ENCODE results near the gene RGS6. TPM values are rescaled to one million over a fixed set of nuclear protein-coding genes. Genes with fewer than 3 reads are reported as not detected.

Gene RGS6
- total RNA-seq, 2 donors from 2014 or later, result 1.4 to 4.7 TPM

GRCh38 chr14:72311116-72311515 is 378.9 kb downstream of the RGS6 start:
- ATAC-seq (ENCODE audit: insufficient number of reproducible peaks, low FRiP score, low read depth), result no peak
- Histone ChIP-seq H3K27me3 (replicated peaks; ENCODE audit: insufficient read depth) (no peaks in the 10 kb centered on the region), H3K4me3 (no peak overlapping the region), H3K4me1 (ENCODE audit: control insufficient read depth in 1 of 2, low read depth in 2 of 2) (peaks cover 7 to 21% of the 10 kb centered on the region in 2 donors), H3K27ac (no peak overlapping the region), H3K36me3 (no peaks in the 10 kb centered on the region), H3K9me3 (peaks cover 4% of the 10 kb centered on the region)
- TF ChIP-seq, protein P1, sequence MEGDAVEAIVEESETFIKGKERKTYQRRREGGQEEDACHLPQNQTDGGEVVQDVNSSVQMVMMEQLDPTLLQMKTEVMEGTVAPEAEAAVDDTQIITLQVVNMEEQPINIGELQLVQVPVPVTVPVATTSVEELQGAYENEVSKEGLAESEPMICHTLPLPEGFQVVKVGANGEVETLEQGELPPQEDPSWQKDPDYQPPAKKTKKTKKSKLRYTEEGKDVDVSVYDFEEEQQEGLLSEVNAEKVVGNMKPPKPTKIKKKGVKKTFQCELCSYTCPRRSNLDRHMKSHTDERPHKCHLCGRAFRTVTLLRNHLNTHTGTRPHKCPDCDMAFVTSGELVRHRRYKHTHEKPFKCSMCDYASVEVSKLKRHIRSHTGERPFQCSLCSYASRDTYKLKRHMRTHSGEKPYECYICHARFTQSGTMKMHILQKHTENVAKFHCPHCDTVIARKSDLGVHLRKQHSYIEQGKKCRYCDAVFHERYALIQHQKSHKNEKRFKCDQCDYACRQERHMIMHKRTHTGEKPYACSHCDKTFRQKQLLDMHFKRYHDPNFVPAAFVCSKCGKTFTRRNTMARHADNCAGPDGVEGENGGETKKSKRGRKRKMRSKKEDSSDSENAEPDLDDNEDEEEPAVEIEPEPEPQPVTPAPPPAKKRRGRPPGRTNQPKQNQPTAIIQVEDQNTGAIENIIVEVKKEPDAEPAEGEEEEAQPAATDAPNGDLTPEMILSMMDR (IDR thresholded peaks at IDR 0.05), result no peak
- DNase-seq (ENCODE audit: low spot score), result no peak

DNA sequence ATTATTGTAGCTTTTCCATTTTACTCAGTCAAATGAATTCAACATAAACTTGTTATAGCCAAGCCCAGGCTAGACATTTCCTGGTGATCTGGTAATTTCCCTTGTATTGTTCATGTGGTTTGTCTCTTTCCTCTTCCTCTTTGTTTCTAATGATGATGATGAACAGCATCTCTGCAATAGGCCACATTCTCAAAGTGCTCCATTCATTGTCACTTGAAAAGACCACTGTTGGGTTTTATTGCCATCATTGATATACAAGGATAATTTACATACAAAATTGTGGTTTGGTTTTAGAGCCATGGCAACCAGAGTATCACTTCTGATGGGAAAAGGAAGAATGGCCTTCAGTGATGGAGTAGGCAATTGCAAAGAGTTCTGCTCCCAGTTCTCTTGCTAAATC is 379.3 kb downstream of the RGS6 start:
- Histone ChIP-seq H3K36me3 (no peaks in the 10 kb centered on the region), H3K4me3 (no peak overlapping the region), H3K27ac (no peak overlapping the region), H3K4me1 (ENCODE audit: control insufficient read depth in 1 of 2, low read depth in 2 of 2) (peaks cover 7 to 21% of the 10 kb centered on the region in 2 donors), H3K27me3 (replicated peaks; ENCODE audit: insufficient read depth) (no peaks in the 10 kb centered on the region), H3K9me3 (no peaks in the 10 kb centered on the region)
- TF ChIP-seq, protein P1 (IDR thresholded peaks at IDR 0.05), result no peak
- ATAC-seq (ENCODE audit: insufficient number of reproducible peaks, low FRiP score, low read depth) (no peak), DNase-seq (ENCODE audit: low spot score) (no peak)

GRCh38 chr14:72314808-72315435 is 382.7 kb downstream of the RGS6 start:
- ATAC-seq (ENCODE audit: insufficient number of reproducible peaks, low FRiP score, low read depth) (no peak), DNase-seq (ENCODE audit: low spot score) (no peak)
- Histone ChIP-seq H3K4me3 (no peak overlapping the region), H3K27ac (no peak overlapping the region), H3K27me3 (replicated peaks; ENCODE audit: insufficient read depth) (no peaks in the 10 kb centered on the region), H3K9me3 (no peaks in the 10 kb centered on the region), H3K4me1 (ENCODE audit: control insufficient read depth in 1 of 2, low read depth in 2 of 2) (peaks cover 7 to 21% of the 10 kb centered on the region in 2 donors), H3K36me3 (no peaks in the 10 kb centered on the region)
- TF ChIP-seq, protein P1 (IDR thresholded peaks at IDR 0.05), result no peak

DNA sequence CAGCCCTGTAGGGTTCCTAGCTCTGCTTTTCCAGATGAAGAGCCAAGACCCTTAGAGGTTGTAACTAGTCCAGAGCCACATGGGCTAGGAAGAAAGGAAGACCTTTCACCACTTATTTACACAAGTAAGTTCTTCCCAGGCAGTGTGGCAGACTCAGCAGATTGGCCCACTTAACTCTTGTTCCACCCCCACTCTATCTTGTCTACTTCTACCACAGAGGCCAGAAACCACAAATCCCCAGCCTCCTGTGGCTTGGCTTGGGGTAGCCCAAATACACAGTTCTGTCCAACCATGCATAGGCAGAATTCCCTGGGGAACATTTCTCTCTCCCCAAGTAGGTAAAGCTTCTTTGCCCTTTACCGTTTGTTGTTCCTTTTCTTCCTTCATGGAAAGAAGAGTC is 383.5 kb downstream of the RGS6 start:
- no peak for DNase-seq (ENCODE audit: low spot score)
- no peak overlapping the region for H3K4me3 ChIP-seq
- H3K9me3 ChIP-seq, result no peaks in the 10 kb centered on the region
- no peaks in the 10 kb centered on the region for H3K27me3 ChIP-seq (replicated peaks; ENCODE audit: insufficient read depth)
- H3K4me1 ChIP-seq (ENCODE audit: control insufficient read depth in 1 of 2, low read depth in 2 of 2), result peaks cover 7 to 18% of the 10 kb centered on the region in 2 donors
- H3K36me3 ChIP-seq, result no peaks in the 10 kb centered on the region
- no peak overlapping the region for H3K27ac ChIP-seq
- no peak for ATAC-seq (ENCODE audit: insufficient number of reproducible peaks, low FRiP score, low read depth)
- TF ChIP-seq, protein P1 (IDR thresholded peaks at IDR 0.05), result no peak

DNA sequence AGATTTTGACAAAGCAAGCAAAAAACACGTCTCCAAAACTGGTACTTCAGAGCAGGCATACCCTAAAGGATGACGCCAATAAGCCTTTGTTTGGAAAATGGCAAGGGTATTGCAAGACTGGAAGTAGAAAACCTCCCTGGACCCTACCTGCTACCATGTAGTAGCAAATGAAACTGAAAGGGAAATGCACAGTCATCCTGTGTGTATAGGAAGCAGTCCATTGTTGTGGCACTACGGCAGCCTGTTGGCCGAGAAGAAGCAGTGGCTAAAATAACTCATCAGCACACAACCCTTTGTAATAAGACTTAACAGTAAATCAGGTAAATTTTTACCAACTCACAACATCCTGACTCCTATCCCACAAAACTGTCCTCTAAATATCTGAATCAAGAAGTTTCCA is 386.4 kb downstream of the RGS6 start:
- no peak overlapping the region for H3K4me3 ChIP-seq
- ATAC-seq (ENCODE audit: insufficient number of reproducible peaks, low FRiP score, low read depth), result no peak

More for the DNA sequence above, 386.4 kb downstream of the RGS6 start:
- no peak overlapping the region for H3K27ac ChIP-seq
- no peaks in the 10 kb centered on the region for H3K4me1 ChIP-seq (ENCODE audit: control insufficient read depth in 1 of 2, low read depth in 2 of 2)
- TF ChIP-seq, protein P1 (IDR thresholded peaks at IDR 0.05), result no peak
- no peaks in the 10 kb centered on the region for H3K27me3 ChIP-seq (replicated peaks; ENCODE audit: insufficient read depth)
- DNase-seq (ENCODE audit: low spot score), result no peak
- no peaks in the 10 kb centered on the region for H3K36me3 ChIP-seq
- H3K9me3 ChIP-seq, result no peaks in the 10 kb centered on the region
